Stimulated activated CD4-positive, alpha-beta T cell treated with anti-CD3 and anti-CD28 coated beads, TNF-alpha, amount 100 ng/mL, for 48 hours (primary cell): ENCODE data around the gene PXDC1.
"Not testable (repeated sequence)": the region's sequence is repeated elsewhere in the genome, so short reads cannot be mapped to it uniquely, and the experiment has no call there.

Experiments
- DNase-seq, 3 donors: peaks; one replicate each; pipeline ENCODE4 v3.0.0-alpha.2; 2020; ENCODE audit warnings: low read depth in 3 of 3

Gene PXDC1

DNA sequence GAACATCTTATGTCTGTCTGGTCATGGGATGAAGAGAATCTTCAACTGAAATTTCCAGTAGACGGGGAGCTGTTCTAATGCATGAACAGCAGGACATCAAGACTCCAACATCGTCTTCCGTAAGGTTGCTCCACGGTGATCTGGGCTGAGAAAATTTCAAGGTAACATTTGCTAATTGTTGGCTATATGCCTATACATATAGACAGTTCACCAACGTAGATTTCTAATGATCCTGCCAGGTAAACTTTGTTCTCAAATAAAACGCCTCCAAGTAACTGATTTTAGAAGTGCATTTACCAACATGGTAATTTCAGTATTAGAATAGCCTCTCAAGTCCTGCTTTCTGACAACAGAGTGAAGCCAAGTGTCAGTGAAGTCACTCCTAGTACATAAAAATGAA, 11.3 kb upstream of the PXDC1 start:
- no peak for DNase-seq

DNA sequence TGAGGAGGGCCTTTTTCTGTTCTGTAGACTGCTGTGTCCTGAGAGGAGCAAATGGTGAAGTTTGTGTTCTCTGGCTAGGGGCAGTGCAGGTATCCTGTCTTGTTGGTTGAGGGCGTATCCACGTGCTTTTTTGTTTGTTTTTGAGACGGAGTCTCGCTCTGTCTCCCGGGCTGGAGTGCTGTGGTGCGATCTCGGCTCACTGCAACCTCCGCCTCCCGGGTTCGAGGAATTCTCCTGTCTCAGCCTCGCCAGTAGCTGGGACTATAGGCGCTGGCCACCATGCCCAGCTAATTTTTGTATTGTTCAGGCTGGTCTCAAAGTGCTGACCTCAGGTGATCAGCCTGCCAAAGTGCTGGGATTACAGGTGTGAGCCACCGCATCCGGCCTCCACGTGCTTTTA, 10.8 kb upstream of the PXDC1 start:
- DNase-seq: no peak

DNA sequence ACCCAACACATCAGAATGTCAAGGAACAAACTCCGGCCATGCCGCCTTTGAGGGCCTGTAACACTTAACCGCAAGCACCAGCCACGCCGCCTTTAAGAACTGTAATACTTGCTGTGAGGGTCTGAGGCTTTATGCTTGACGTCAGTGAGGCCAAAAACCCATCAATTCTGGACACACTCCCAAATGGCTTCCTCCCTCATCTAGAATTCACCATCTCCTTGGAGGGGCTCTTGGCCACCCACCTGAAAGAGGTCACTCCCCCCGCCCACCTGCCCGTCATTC, 10.4 kb upstream of the PXDC1 start:
- no peak for DNase-seq

DNA sequence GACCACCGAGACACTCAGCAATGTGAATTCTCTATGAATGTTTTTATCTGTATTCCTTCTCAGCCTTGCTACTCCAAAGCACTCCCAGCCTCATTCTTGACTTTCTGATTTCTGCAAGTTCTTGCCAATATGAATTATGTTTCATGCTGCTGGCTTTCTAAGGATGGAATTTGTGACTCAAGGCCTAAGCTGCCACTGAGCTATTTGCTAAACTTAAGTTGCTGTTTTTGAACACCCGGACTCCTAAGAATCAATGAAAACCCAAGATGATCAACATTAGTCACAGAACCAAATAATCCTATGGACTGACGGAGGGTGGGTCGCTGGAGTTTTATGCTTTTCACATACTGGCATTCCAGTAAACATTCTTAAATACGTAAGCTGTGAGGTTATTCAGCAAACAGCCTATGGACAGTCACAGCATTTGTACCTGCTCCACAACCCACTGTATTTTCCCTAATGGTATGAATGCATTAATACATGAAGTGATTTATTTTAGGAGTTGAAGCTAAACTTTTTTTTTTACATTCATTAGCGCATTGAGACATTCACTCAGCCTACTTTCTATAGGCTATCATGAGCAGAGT, 8.2 kb upstream of the PXDC1 start:
- no peak for DNase-seq

DNA sequence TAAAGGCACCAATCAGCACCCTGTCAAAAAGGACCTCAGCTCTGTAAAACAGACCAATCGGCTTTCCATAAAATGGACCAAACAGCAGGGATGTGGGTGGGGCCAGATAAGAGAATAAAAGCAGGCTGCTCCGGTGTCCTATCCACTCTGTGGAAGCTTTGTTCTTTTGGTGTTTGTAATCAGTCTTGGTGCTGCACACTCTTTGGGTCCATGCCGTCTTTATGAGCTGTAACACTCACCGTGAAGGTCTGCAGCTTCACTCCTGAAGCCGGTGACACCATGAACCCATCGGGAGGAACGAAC, 7.3 kb upstream of the PXDC1 start:
- no peak for DNase-seq

DNA sequence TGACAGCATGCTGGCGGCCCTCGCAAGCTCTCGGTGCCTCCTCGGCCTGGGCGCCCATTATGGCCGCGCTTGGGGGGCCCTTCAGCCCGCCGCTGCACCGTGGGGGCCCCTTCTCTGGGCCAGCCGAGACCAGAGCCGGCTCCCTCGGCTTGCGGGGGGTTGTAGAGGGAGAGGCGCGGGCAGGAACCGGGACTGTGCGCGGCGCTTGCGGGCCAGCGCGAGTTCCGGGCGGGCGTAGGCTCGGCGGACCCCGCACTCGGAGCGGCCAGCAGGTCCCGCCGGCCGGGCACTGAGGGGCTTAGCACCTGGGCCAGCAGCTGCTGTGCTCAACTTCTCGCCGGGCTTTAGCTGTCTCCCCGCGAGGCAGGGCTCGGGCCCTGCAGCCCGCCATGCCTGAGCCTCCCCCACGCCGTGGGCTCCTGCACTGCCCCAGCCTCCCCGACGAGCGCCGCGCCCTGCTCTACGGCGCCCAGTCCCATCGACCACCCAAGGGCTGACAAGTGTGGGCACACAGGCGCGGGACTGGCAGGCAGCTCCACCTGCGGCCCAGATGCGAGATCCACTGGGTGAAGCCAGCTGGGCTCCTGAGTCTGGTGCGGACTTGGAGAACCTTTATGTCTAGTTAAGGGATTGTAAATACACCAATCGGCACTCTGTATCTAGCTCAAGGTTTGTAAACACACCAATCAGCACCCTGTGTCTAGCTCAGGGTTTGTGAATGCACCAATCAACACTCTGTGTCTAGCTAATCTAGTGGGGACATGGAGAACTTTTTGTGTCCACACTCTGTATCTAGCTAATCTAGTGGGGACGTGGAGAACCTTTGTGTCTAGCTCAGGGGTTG, 6.7 kb upstream of the PXDC1 start:
- not testable (repeated sequence) for DNase-seq

DNA sequence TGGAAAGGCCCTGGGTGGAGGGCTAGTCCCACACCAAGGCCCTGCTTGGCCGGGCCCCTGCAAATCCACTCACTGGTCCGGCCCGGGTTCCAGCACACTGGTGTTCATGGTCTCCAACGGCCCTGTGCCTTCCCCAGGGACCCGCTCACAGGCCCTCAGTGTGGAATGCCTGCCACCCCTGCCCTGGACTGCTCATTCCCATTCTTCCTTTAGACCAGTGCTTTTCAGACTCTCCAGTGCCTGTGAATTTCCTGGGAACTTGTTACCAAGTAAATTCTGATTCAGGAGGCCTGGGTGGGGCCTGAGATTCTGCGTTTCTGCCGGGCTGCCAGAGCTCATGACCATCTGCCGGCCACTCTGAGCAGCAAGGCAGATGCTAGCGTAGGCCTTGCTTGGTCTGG, 5.7 kb upstream of the PXDC1 start:
- DNase-seq: no peak

DNA sequence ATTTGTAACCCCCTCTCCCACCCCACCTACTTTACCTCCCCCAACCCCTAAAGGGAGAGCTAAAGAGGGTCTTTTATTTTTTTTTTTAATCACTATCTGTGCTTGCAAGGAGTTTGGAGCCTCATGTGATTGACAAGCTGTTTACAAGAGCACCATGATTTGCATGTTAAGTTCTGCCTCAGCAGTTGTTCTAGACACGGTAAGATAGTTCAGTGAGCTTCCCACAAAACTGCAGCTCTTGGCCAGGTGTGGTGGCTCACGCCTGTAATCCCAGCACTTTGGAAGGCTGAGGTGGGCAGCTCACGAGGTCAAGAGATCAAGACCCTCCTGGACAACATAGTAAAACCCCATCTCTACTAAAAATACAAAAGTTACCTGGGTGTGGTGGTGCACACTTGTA, 5.0 kb upstream of the PXDC1 start:
- no peak for DNase-seq

DNA sequence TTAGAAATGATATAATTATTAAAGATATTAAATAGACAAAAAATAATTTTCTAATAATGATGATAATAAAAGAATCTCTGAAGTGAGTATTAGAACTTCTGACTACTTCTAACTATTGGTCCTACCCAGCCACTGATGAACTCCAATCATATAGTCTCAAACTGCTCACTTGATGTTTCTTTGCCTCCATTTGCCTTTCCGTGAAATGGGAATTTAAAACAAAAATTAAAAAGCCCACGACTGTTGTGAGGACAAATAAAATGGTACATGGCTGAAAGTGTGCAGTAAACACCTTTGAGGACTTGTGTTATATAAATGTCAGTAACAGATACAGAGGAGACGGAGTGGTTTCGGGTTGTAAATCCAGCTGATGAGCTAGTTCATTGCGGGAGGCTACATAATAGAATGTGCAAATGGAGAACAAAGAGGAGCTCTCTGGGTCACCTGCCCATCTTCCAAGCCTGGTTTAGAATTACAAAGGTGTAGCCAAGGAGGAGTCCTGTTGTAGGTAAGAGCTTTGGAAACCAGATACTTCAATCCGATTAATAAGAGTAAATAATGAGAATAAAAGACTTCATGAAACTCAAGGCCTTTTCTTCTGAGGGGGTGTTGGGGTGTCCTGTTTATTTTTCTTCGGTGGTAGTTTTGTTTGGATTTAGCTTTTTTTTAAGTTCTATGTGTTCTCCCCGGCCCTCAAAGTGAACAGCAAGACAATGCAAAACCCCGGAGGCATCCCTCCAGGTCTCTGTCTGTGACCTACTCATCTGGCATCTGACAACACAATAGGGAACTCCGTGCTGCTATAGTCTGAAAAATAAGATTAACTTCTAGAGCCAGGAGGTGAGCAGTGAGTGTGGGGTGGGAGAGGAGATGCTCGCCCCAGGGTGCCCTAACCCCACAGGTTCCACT, 4.4 kb upstream of the PXDC1 start:
- DNase-seq: no peak

DNA sequence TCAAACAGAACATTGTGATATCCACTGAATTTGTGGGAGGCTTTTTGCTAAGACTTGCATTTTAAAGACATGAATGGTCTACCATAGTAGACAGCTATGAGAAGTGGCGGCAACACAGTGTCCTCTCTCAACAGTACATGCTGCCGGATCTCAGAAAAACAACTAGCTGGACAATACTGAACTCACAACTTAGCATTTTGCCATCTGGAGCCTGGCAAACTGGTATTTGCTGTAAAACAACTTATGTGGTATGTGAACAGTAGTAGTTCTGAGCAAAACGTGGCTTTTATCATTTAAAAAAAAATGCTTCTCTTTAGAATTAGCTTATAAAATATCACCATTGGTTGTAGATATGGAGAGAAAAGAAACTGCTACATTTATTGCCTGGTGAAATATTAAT, 3.3 kb upstream of the PXDC1 start:
- DNase-seq: no peak

DNA sequence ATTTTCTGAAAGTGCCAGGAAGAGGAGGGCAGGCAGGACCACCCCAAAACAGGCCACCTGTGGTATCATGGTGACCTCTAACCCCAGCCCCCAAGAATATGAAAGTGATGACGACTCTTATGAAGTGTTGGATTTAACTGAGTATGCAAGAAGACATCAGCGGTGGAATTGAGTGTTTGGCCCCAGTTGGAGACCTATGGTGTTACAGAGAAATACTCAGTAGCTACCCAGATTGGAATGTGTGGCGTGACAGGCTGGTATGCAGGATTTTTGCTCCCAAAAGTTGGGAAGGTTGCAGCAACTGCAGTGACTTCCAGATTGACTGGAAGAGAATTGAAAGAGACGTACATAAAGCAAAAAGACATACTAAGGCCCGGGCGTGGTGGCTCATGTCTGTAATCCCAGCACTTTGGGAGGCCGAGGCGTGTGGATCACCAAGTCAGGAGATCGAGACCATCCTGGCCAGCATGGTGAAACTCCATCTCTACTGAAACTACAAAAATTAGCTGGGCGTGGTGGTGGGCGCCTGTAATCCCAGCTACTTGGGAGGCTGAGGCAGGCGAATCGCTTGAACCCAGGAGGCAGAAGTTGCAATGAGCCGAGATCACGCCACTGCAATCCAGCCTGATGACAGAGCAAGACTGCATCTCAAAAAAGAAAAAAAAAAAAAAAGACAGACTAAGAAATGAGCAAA, 2.7 kb upstream of the PXDC1 start:
- not testable (repeated sequence) for DNase-seq

DNA sequence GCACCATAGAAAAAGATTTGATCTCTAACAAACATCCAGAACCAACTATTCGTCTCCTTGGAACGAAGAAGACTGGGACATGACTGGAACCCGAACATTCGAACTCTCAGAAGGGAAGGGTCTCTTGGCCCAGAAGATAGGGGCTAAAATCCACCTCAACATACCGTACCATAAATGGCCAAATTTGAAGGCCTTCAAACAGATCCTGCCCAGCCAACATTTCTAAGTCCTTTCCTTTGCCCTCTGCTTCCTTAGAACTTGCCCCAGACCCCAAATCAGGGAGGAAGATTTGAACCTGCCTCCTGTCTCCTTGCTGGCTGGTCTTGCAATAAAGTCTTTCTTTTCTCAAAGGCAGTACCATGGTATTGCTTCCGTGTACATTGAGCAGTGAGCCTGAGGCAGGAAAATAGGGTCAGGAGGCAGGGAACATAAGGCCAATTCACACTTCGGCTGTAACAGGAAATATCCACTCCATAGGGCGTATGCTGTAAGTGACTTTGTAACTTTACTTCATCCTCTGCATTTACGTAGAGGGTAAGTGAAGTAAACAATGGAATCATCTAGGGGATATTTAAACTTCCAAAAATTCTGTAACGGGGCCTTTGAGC, 1.8 kb upstream of the PXDC1 start:
- no peak for DNase-seq

DNA sequence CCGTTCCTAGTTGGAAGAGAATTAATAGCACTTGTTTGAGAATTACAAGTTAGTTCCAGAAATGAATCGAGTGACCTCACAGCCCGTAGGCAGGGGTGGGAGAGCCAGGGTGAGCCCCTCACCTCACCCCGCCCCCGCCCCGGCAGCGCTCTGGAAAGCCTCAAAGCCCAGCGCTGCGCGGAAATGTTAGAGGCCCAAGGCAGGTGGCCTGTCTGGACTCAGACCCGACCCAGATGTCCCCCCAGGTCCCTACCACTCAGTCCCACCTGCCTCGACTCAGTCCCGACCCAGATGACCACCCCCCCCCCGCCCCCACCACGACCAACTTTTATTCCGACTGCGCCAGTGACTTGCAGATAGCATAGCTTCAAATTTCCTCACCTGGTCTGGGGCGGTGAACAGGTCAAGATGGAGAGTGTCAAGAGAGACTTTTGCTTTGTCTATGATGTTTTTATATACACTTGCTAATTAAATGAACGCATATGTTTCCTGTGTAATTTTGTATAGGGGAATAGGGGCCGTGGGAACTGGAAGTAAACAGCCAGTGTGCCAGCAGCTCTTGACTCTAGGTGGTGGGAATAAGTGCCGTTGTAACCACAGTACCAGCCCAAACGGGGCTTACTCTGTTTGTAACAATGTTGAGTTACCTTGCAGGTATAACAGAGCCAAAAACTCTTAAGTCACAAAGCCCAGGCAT, 1.2 kb upstream of the PXDC1 start:
- DNase-seq: no peak

DNA sequence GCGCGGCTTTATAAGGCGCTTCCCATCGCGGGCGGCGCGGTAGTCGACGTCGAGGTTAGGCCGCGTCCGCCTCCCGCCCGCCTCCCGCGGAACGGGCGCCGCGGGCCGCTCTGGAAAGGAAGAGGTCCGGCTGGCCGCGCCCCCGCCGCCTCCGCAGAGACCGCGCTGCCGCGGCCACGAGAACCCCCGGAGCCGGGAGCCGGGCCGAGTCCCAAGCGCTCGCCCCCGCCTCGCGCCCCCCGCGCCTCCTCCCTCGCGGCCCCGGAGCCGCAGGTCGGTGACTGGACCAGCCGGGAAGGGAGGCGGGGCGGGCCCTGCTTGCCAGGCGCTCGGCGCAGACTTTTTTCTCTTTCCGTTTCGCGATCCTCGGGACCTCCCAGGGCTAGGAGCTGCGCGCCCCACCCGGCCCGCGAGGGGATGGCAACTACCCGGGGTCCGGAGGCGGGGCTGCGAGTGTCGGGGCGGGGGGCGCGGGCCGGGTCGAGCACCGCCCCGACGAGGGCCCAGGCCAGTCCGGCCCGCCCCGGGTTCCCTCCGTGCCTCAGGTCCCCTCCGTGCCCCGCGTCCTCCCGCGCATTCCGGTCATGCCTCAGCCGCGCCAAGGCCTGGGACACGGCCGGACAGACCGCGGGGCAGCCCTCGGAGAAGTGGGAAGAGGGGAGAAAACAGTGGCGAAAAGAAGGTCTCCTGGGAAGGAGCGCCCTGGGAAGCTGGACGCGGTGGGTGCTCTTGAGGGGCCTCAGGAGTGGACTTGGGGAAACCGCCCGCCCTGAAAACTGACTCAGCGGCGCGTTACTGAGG, 417 bp upstream of the PXDC1 start:
- peak; percentile 29 to 62 (median 31) for DNase-seq

DNA sequence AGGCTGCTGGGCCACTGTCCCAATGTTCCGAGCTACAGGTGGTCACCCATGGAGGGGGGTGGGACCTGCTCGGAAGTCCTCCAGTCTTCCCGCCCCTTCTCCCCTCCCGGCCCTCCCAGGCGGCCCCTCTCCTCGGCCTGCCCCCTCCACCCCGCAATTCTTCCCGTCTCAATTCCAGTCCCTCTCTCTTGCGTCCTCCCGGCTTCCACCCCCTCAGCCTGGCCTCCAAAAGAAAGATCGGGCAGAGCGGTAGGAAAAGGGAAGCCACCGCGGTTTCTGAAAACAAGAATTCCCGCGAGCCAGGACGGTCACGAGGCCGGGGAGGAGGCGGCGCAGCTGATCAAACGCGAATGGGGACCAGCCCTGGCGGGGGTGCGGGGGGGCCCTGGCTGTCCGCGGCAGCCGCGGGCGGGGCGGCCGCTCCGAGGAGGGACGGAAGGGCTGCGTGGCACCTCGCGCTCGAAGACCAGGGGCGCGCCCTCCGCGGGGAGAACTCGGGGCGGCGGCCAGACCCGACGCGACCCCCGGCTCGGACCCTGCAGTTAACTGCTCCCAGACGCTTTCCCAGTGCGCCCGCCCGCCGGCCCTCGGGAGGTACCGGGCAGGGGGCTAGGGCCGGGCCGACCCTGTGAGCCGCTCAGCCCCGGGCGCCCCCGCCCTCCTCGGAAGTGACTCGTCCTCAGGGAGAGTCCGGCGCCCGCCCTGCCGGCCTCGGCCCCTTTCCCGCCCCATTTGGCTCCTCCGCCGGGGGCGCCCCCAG, 1.0 kb downstream of the PXDC1 start:
- DNase-seq: no peak

DNA sequence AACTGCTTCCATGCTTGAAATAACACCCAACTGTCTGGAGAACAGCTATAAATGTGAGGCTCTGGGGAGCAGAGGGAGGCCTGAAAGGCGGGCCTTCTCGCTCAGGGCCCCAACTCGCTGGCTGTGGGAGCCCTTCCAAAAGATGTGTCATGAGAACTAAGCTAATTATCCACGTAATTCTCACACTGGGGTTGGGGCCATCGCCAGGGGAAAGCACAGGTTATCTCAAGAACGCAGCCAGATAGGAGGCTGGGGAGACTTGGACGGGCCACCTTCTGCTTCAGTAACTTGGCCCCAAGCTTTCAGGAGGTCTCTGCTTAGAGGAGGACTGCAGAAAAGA, 1.6 kb downstream of the PXDC1 start:
- no peak for DNase-seq

DNA sequence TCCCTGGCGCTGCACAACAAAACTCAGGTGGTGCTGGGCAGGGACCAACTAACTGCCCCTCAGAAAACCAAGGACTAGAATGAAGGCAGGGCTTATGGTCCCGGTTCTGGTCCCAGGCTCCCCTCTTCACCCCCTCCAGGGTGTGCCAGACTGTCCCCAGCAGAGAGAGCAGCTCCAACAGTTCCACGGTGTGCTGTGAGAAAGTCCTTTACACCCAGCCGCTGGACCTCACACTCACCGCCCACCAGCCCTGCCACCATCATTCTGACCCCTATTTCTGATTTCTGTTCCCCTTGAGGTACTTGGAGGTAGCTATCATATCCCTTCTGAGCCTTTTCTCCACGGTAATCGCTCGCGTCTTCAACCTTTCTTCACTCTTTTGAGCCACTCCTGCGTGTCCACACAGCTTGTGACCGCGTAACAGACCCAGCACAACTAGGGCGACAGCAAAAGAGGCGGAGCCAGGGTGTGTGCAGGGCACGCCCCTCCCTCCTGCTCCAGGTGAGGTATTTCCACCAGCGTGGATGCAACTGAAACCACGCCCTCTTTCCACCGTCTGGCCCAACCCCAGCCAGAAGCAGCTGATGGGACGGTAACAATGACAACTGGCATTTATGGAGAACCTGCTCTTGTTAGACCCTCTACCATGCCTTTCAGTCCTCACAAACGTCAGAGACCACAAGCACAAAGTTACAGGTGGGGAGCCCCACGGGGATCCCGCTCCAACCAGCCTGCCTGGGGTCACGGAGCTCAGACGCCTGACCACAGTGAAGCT, 2.3 kb downstream of the PXDC1 start:
- no peak for DNase-seq

DNA sequence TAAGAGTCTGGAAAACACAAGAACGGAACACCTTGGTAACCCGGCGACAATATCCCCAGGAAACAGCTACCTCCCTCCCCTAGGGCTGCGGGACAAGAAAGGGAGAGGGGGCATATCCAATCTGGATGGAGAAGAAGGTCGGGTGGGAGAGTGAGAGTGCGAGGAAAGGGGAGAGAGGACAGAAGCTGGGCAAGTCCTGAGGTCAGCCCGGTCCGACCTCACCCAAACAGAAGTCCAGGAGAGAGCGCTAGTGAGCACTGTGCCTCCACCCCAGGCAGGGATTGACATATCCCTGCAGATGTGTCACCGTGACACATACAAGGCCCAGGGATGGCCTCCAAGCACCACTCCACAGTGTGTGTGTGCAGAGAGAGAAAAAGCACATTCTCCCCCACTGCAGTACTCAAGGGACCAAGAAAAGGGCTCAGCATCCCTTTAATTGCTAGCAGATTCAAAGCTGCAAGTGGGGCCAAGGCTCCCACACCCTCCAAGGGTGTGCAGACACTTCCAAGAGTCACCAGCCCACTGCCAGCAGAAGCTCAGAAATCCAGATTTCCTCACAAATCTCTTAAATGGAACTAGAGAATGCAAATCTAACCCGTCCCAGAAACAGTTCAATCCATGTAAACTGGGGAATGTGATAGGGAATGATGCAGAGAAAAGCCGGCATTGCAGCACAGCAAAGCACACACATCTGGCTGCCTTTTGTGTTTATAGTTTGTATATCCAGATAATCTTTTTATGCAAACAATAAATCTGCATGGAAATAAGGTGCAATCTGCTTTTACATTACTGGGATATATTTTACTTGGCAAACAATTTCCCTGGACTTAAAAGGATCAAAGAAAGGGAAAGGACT, 3.1 kb downstream of the PXDC1 start:
- DNase-seq: peak; percentile 25 to 44 (median 30)
